ENCODE data around the gene C4orf17.

DNA sequence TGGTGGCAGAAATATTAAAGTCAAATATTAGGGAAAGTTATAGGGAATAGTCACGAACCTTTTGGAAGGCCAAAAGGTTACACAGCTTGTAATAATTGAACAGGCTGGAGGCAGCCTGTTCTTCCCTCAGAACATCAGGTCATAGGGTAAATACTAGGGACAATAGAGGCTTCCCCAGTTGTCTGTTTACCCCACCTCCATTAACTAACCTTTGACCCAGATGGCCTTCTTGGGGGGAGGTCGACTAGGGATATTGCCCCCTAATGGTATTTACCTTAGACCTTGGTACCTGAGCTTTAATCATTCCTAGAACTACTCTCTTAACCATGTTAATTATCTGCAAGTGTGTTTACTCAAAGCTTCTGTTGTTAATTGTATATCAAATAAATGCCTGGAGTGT lies 26.0 kb downstream of the C4orf17 start:
- TF ChIP-seq CTCF (IDR thresholded peaks at IDR 0.05) (no peak), POLR2A (IDR thresholded peaks at IDR 0.05) (no peak), EP300 (IDR thresholded peaks at IDR 0.05) (no peak)
